NCI-H524 (cell line): ENCODE results near the gene PDE8A.
A peak's percentile ranks its signal among the peaks of the same experiment; 100 is the strongest.
"Not testable (repeated sequence)": the region's sequence is repeated elsewhere in the genome, so short reads cannot be mapped to it uniquely, and the experiment has no call there.

Experiments
- DNase-seq, 2 experiments: peaks; one replicate each; lab custom pipeline; 2025; lab: John Stamatoyannopoulos, UW

PDE8A gene

DNA sequence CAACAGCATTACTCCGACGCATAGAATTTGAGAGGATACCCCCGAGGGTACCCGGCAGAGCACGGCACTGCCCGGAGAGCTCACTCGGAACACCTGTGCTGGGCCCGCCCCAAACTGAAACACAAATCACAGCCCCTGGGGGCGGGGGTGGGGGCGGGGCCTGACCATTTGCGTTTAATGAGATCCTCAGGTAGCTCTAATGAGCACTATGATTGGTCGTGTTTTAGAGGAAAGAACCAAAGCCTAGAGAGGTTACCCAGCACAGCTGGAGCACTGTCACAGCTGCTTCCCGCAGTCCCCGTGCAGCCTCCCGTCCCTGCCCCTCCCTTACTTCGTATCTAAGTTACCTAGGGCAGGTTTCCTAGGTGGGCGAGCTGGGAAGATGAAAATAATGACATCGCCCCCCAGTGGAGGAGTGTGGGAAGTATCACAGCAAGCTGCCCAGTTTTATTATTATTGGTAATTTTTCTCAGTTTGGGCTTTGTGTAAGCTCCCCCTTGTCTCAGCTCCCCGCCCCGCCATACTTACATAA lies 187.1 kb downstream of the PDE8A start:
- DNase-seq = peak; percentile 17 to 69

DNA sequence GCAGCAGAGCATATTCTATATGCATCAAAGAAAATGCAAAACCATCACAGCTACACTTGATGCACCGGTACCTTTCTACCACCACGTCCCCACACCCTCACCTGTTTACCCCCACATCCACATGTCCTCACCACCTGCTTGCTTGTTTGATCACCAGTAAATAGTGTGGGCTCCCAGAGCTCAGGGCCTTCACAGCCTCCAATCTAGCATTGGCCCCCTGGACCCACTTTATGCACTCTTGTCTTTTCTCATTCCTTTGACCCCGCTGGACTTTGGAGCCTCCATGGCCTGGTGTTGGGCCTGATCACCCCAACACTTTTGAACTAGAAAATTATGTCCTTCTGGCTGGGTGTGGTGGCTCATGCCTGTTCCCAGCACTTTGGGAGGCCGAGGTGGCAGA lies 190.1 kb downstream of the PDE8A start:
- DNase-seq = no peak

DNA sequence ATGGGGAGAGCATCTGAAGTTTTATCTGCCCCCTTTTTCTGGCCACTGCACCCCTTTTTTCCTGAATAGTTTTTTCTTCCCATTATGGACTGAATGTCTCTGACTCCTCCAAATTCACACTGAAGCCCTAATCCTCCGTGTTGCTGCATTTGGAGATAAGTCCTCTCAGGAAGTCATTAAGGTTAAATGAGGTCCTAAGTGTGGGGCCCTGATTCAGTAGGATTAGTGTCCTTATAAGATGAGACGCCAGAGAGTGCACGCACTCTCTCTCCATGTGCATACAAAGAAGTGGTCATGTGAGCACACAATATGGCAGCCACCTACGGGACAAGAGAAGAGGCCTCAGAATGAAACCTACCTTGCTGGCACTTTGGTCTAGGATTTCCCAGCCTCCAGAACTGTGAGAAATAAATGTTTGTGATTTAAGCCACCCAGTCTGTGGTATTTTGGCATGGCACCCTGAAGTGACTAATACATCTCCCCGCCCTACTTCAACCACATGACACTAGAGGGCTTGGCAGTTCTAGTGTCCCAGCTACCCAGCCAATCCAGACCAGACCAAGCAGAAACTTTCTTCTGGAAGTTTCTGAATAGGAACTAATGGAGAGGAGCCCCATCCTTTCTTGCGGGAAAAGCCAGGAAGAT lies 191.3 kb downstream of the PDE8A start:
- peak; percentile 1 to 23 for DNase-seq

DNA sequence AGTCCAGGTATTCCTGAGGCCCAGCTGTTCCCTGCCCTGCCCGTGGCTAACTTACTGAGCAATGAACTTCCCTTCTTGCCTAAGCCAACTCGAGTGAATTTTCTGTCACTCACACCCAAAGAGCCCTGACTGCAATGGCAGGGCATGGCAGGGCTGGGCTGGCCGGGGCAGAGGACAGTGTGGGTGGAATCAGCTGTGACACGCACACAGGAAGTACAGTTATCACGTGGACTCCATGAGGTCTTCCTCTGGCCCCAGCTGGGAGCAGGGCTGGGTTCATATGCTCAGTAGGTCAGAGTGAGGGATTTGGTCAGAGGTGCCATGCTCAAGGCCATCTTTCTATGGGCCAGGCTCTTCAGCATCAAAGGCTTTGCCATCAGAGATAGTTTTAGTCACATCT lies 192.0 kb downstream of the PDE8A start:
- not testable (repeated sequence) for DNase-seq

DNA sequence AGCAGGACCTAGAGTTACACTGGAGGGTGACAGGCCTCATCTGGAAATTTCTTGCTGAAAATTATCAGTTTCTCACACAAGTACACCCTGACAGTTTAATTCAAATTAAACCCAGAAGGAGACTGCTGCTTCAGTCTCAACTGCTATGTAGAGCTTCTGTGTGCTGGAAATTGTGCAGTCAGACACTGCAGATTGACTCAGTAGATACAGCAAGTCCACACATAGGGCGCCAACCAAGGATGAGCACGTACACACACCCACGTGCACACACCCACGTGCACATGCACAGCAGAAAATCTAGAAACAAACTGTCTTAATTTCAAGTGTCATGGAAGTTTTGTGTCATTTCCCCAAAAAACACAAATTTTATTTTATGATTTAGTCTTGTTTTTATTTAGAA lies 192.9 kb downstream of the PDE8A start:
- no peak for DNase-seq

DNA sequence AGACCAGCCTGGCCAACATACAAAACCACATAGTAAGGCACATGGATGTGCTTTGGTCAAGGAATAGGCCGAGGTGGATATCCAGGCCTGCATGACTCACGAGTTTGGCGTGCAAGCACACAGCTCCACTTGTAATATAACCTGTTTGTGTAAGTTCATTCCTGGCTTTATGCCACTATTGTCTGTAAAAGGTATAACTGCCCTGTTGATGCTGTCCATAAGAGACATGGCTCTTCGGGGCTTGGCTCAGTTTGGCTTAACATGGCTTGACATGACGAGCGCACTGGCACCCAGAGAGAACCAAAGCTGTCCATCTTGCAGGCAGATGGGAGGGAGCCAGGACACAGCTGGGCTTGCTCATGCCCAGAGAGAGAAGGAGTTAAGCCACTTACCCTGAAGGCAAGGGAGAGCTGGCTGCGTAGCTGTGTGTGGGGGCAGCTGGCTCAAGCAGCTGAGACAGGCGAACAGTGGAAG lies 195.4 kb downstream of the PDE8A start:
- peak; percentile 92 to 96 for DNase-seq

DNA sequence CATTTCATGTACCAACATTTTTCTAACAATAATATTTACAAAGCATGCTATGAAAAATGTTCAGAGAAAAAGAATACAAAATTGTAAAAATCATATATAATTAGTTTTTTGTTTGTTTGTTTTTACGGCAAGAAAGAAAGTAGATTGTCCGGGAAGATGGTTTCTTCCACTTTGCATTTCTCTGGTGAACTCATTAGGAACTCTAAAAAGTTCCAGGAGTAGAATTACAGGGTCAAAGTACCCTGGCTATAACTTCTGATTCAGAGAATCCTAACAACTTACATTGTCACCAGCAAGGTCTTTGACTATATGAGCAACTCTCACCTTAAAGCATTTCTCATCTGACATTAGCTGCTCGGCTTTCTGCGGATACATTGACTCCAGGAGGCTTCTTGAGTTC lies 196.7 kb downstream of the PDE8A start:
- no peak for DNase-seq

DNA sequence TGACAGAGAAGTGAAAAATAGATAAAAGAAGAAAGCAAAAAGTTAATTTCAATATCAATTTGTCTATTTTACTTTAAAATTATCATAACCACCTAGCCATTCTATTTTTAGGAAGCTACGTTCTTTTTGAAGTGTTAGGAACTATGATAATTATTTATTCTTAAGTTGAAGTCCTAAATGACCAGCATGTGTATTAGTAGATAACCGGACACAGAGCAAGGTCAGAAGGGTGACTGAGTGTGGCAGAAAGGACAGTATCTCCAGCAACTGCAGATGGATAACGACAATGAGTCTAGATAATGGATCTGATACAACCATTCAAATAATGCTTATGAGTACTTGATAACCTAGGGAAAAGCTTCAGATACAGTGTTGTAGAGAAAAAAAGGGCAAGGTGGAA lies 198.0 kb downstream of the PDE8A start:
- DNase-seq = no peak

DNA sequence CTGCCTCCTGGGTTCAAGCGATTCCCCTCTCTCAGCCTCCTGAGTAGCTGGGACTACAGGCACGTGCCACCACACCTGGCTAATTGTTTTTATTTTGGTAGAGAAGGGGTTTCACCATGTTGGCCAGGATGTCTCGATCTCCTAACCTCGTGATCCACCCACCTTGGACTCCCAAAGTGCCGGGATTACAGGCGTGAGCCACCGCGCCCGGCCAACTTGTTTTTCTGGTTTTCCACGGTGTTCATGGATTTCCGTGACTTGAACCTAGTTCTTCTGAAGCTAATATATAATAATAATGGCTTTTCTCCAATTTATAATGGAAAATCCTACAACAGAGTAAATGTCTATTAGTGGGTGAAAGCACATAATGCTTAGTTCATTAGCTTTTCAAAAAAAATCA lies 203.7 kb downstream of the PDE8A start:
- DNase-seq = not testable (repeated sequence)

DNA sequence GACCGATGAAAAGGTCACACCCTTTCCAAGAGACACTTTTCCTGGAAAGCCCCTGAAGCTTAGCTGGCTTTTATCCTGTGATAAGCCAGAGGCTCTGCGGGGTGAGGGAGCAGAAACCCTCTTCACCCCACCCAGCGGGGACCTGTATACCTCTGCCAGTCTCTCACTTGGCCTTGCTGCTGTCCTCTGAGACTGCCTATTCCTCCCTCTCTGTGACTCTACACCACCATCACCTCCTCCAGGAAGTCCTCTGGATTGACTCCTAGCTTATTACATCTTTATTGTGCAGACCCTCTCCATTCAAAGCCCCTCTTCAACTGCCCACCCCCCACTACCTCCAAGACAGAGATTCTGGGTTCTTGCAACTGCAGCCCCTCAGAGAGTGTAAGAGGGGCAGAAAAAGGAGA lies 206.5 kb downstream of the PDE8A start:
- DNase-seq = not testable (repeated sequence)
